SU-DHL-6 (cell line): ENCODE data around the gene LATS2.

Source experiments
- H2AFZ ChIP-seq: fragments of 200-600 bp; sonication (generic); 2 replicates; pipeline ENCODE4 v1.6.1; 2014; ENCODE audit warnings: low read depth, mild to moderate bottlenecking, moderate library complexity, mixed read lengths, antibody characterized with exemption, low read length; ENCODE audit not compliant: severe bottlenecking
- H3F3A ChIP-seq: fragments of 200-600 bp; shearing (Covaris generic); 2 replicates; pipeline ENCODE4 v1.6.0; 2016; ENCODE audit warnings: antibody characterized with exemption, mild to moderate bottlenecking; ENCODE audit not compliant: insufficient read depth
- H3K27ac ChIP-seq: fragments of 200-600 bp; sonication (generic); 2 replicates; pipeline ENCODE4 v1.5.1; 2016; ENCODE audit warnings: low read depth, mild to moderate bottlenecking, low read length, moderate library complexity, mixed read lengths
- H3K27me3 ChIP-seq: fragments of 200-600 bp; sonication (generic), shearing (Covaris generic); 2 replicates; pipeline ENCODE4 v1.6.0; 2014; ENCODE audit warnings: mild to moderate bottlenecking, low read length
- H3K36me3 ChIP-seq: fragments of 200-600 bp; sonication (generic); 2 replicates; pipeline ENCODE4 v1.6.1; 2014; ENCODE audit warnings: mild to moderate bottlenecking, low read length, mixed read lengths
- H3K4me2 ChIP-seq: fragments of 300-600, 200-600 bp; shearing (Covaris generic), sonication (generic); 2 replicates; pipeline ENCODE4 v1.6.0; 2014; ENCODE audit warnings: low read length, low read depth, mild to moderate bottlenecking; ENCODE audit not compliant: poor library complexity, severe bottlenecking
- H3K4me3 ChIP-seq: fragments of 200-600 bp; sonication (generic); 2 replicates; pipeline ENCODE4 v1.5.1; 2014; ENCODE audit warnings: antibody characterized with exemption, low read length, mild to moderate bottlenecking, mixed read lengths; ENCODE audit not compliant: insufficient read depth, poor library complexity, severe bottlenecking
- H3K79me2 ChIP-seq: fragments of 200-600 bp; sonication (generic); 2 replicates; pipeline ENCODE4 v1.6.1; 2014; ENCODE audit warnings: mild to moderate bottlenecking, low read length, moderate library complexity; ENCODE audit not compliant: insufficient read depth
- H3K9ac ChIP-seq: fragments of 200-600 bp; sonication (generic); 2 replicates; pipeline ENCODE4 v1.7.0; 2014; ENCODE audit warnings: mild to moderate bottlenecking, low read length
- H3K9me2 ChIP-seq: fragments of 200-600 bp; sonication (generic); replicated peaks from 2 replicates; pipeline ENCODE4 v1.6.1; 2014; ENCODE audit warnings: low read length; ENCODE audit not compliant: insufficient read depth
- H3K9me3 ChIP-seq: fragments of 200-600 bp; sonication (generic); 2 replicates; pipeline ENCODE4 v1.6.1; 2014; ENCODE audit warnings: low read length, mixed read lengths; ENCODE audit not compliant: insufficient read depth
- H4K20me1 ChIP-seq: fragments of 200-600 bp; sonication (generic); 2 replicates; pipeline ENCODE4 v1.6.1; 2014; ENCODE audit warnings: low read depth, mild to moderate bottlenecking, antibody characterized with exemption, low read length, moderate library complexity, mixed read lengths
- CTCF ChIP-seq: fragments of 200-600 bp; sonication (generic); IDR thresholded peaks from one replicate; pipeline ENCODE4 v1.5.1; 2017; ENCODE audit warnings: antibody characterized with exemption, mild to moderate bottlenecking, low read length, moderate library complexity; ENCODE audit not compliant: insufficient read depth, poor library complexity, severe bottlenecking
- EZH2phosphoT487 ChIP-seq: fragments of 200-600 bp; sonication (generic), shearing (Covaris generic); conservative IDR thresholded peaks from 2 replicates; pipeline ENCODE4 v1.6.1; 2018; ENCODE audit warnings: mild to moderate bottlenecking, antibody characterized with exemption, low read length, moderate library complexity, mixed read lengths

The LATS2 gene

DNA sequence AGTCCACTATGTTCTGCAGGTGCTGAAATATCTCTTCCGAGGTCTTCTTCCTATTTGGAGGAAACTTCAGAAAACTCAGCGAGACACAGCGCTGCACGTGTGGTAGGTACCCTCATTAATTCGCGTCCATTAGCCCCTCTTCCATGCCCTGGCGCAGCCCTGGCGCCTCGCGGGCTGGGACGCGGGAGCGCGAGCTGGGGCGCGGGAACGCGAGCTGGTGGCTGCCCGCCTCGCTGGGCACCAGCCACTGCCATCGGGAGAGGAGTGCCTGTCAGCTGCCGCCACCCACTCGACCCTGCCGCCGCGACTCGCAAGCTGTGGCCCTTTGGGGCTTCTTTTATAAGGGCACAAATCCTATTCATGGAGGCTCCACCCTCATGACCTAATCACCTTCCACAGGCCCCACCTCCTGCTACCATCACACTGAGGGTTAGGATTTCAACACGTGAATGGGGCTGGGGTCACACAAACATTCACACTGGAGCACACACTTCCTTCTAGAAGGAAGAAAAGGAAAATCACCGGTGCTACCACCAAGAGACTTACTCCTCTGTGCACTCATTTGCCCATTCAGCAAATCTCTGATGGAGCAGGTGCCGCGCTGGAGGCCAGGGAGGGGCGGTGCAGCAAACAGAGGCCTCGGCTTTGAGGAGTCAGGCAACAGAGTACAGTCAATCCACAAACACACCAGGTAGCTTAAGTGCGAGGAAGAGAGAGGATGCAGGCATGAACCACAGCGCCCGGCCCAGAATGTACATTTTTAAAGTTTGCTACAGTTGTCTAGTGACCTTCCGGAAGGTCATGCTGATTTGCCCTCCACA is 43.0 kb upstream of the LATS2 start:
- TF ChIP-seq CTCF (no peak), EZH2phosphoT487 (no peak)
- H3K9me3 ChIP-seq = no peaks in the 10 kb centered on the region

GRCh38 chr13:21101865-21102576 is 40.6 kb upstream of the LATS2 start:
- Histone ChIP-seq H3K4me3 (no peak overlapping the region), H3K9me3 (no peaks in the 10 kb centered on the region), H3F3A (no peaks in the 10 kb centered on the region), H3K27ac (no peak overlapping the region), H3K9ac (no peak overlapping the region), H3K9me2 (no peaks in the 10 kb centered on the region), H3K4me2 (no peak overlapping the region), H4K20me1 (no peaks in the 10 kb centered on the region), H3K36me3 (no peaks in the 10 kb centered on the region), H2AFZ (no peak overlapping the region), H3K79me2 (no peaks in the 10 kb centered on the region), H3K27me3 (no peaks in the 10 kb centered on the region)
- TF ChIP-seq EZH2phosphoT487 (no peak), CTCF (no peak)

More for the DNA sequence above, 43.0 kb upstream of the LATS2 start:
- Histone ChIP-seq H3K27me3 (no peaks in the 10 kb centered on the region), H4K20me1 (no peaks in the 10 kb centered on the region), H3K4me3 (no peak overlapping the region), H3K9me2 (no peaks in the 10 kb centered on the region), H3F3A (no peaks in the 10 kb centered on the region), H3K27ac (no peak overlapping the region), H3K36me3 (no peaks in the 10 kb centered on the region), H3K9ac (no peak overlapping the region), H2AFZ (no peak overlapping the region), H3K4me2 (no peak overlapping the region), H3K79me2 (no peaks in the 10 kb centered on the region)

GRCh38 chr13:21100994-21101757 is 39.8 kb upstream of the LATS2 start:
- Histone ChIP-seq H3F3A (no peaks in the 10 kb centered on the region), H3K27ac (no peak overlapping the region), H3K9me3 (no peaks in the 10 kb centered on the region), H3K4me3 (no peak overlapping the region), H3K9ac (no peak overlapping the region), H3K4me2 (no peak overlapping the region), H2AFZ (no peak overlapping the region), H3K9me2 (no peaks in the 10 kb centered on the region), H4K20me1 (no peaks in the 10 kb centered on the region), H3K79me2 (no peaks in the 10 kb centered on the region), H3K36me3 (no peaks in the 10 kb centered on the region), H3K27me3 (no peaks in the 10 kb centered on the region)
- no peak for TF ChIP-seq EZH2phosphoT487
- TF ChIP-seq CTCF = no peak
